Stimulated activated CD8-positive, alpha-beta memory T cell treated with anti-CD3 and anti-CD28 coated beads, Interleukin-4, amount 100 ng/mL, for 4 hours (primary cell): ENCODE measurements around the gene POLD2.
"Not testable (repeated sequence)": the region's sequence is repeated elsewhere in the genome, so short reads cannot be mapped to it uniquely, and the experiment has no call there.

Experiments
- DNase-seq, 2 donors: peaks; one replicate each; pipeline ENCODE4 v3.0.0-alpha.2; 2020; ENCODE audit warnings: low read depth in 2 of 2, low spot score in 1 of 2

The POLD2 gene

DNA sequence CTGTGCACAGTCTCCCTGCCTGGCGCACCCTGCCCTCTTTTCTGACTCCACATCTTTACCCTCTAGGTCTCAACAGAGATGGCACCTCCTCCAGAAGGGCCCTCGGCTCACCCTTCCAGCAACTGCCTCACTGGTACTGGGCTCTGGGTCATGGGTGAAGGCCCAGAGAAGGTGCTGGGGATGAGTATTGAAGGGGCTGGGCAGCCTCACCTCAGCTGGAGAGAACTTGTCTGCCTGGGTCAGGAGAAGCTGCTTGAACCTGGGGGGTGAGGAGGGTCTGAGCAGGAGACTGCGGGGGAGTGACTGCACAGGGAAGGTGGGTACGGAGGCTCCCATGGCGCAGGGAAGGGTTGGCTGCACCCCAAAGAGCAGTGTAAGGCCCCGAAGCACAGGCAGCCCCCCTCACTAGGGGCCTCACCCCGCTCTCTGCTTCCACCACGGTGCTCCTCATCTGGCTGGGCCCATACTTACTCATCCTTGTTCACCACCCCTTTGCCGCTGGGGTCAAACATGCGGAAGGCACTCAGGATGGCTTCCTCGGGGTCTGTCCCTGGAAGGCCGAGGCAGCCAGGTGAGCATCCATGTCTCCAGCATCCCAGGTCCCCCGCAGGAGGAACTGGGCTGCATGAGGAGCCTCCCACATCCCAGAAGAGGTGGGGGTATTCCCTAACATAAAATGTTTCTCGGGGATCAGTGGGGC is 16.1 kb upstream of the POLD2 start:
- DNase-seq = no peak

DNA sequence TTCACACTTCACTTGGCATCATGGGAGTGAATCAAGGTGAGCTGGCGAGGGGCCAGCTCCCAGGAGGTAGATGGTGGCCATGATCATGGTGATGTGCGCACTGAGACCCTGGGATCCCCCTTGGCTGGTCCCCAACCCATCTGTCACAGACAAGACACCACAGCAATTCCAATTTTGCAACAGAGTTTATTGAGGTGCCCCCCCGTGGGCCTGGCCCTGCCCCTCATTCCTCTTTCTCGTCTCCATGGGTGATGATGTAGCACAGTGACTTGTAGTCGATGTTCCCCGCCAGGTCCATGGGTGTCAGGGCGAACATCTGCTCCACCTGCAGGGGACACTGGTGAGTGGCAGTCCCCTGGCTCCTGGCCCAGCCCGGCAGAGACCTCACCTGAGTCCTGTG is 15.3 kb upstream of the POLD2 start:
- DNase-seq = no peak

DNA sequence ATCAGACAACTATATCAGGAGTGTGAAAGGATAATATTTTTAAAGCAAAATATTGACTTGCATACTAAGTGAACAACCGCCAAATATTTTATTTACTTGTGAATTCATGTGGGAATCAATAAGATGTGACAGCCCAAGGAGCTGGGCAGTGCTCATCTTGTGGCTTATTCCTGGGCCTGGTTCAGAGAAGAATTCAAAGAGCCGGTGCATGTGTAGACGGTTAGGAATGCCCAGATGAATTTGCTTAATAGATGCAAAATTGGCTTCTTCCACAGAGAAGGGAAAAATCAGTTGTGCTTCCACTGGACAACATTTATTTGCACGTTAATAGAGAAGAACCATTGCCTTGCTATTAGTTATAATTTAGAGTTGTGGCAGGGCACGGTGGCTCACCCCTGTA is 13.4 kb upstream of the POLD2 start:
- DNase-seq = no peak

DNA sequence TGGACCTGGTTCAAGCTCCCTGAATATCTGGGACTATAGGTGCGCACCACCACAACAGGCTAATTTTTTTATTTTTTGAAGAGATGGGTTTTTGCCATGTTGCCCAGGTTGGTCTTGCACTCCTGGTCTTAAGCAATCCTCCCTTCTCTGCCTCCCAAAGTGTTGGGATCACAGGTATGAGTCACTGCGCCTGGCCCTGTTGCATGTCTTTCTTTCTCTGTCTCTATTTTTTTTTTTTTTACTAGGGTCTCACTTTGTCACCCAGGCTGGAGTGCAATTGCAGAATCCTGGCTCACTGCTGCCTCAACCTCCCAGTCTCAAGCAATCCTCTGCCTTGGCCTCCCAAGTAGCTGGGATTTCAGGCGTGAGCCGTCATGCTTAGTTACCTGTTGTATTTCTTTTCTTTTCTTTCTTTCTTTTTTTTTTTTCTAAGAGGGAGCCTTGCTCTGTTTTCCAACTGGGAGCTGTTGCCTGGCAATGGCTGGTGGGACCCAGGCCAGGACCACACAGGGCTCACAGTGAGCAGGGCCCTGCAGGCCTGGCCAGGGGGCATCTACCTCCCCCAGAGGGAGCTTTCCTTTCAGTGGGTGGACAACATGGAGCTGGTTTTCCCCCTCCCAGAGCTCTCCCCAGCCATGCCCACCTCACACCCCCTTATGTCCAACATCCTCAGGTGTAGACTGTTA is 11.7 kb upstream of the POLD2 start:
- no peak for DNase-seq

DNA sequence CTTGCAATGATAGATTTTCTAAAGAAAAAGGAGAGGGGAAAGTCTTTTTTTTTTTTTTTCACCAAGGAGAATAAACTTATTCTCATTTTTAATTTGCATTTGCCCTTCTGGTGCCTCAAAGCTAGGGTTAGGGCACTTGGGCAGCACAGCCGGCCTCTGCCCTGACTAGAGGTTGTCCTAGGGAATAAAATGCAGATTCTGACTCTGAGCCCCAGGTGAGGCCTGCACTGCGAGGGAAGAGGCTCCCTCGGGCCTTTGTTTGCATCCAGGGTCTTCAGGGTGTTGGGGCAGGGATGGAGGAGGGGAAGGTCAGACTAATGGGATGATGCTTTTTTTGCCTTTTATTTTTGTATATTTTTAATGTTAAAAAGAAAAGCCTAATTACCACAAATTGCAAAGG is 9.9 kb upstream of the POLD2 start:
- no peak for DNase-seq

DNA sequence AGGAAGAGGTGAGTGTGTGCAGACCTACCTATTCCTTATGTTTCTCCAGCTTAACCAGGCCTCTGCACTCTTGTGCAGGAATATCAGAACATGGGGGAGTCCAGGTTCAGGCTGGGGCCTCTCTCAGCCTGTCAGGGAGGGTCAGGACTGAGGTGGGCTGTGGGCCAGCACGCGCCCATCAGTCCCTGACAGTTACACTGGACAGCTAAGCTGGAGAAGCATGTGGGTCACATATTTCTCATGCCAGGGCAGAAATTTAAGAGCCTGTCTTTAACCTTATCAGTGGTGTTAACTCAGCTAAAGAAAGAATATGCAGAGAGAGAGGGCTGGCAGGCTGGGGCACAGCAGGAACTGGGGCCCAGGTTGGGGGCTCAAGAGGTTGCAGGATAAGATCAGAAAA is 8.7 kb upstream of the POLD2 start:
- no peak for DNase-seq

DNA sequence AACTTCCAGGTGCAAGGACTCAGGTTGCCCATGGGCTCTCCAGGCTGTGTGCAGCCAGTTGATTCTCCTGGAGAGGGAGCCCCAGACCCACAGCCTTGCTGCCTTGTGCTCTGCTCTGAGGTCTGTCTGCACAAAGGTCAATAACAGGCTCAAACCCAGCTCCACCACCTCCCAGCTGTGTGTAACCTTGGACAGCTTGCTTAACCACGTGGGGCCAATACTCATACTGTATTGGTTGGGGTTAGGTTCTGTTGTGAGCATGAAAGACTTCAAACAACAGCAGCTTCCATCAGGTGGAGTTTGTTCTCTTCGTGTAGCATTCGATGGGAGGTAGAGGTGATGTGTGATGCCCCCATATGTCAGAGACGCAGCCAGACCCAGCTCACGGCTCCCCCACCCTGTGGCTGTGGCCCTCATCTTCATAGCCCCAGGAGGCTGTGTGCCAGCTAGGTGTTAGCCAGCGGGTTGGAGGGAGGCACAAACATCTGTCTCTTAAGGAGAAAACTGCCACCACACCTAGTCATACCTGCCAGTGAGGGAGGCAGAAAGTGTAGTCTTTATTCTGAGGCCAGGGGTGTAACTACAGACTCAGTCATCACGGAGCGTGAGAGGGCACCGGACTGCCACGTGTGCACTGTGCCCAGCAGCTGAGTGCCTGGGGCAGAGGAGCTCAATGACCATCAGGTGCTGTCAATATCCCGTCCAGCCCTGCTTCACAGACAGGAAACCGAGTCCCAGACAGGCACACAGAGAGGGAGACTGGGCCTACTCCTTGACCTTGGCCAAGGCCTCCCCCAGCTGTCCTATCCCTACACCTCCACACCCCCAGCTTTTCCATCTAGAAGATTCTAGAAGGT is 8.1 kb upstream of the POLD2 start:
- DNase-seq = no peak

DNA sequence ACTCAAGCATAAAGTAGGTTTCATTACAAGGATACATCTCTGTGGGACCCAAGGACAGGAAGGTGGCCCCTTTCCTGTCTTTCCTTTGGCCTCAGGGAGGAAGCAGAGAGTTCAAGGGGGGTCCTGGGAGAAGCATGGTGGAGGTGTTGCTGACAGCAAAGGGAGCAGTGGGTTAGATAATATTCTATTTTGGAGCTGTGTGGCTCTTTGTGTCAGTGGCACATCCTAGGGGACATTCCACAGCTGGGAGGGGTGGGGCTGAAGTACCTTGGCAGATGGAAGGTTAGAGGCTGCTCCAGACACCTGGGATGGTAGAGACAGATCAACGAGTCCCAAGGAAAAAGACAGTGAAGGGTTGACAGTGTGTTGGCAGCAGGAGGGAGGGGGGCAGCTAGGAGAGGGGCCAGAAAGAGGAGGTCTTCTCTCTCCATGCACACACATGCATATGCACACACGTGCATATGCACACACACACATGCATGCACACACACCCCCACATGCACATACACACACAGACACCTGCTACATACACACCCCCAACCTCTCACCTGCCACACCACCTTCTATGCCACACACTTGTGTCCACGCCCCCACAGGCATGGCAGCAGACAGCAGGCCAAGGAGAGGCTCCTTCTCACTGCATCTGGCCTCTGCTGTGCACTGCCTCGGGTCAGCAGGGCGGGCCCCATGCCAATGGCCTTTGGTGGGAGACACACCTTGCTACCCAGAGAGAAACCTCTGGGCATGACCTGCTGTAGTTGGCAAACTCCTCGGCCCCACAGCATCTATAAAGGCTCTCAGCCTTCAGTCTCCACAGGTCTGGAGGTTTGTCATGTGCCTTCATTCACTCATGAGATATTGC is 5.6 kb upstream of the POLD2 start:
- DNase-seq = no peak

DNA sequence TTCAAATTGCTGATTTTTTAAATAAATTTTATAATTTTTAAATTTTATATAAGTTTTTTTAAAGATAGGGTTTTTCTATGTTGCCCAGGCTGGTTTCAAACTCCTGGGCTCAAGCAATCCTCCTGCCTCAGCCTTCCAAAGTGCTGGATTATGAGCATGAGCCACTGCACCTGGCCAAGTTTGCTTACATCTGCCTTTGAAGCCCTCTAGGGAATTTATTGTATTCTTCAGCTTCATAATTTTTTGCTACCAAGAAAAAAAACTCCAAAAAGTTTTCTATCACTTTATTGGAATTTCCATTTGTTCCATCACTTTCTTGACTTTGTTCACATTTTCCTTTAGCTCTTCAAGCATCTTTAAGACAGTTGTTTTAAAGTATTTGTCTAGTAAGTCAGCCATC is 3.8 kb upstream of the POLD2 start:
- no peak for DNase-seq

DNA sequence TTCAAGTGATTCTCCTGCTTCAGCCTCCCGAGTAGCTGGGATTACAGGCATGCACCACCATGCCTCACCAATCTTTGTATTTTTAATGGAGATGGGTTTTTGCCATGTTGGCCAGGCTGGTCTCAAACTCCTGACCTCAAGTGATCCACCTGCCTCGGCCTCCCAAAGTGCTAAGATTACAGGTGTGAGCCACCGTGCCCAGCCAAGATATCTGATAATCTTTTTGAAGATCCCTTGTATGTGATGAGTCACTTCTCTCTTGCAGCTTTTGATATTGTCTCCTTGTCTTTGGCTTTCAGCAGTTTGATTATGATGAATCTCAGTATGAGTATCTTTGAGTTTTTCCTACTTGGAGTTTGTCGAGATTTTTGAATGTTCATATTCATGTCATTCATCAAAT is 3.2 kb upstream of the POLD2 start:
- DNase-seq = not testable (repeated sequence)

DNA sequence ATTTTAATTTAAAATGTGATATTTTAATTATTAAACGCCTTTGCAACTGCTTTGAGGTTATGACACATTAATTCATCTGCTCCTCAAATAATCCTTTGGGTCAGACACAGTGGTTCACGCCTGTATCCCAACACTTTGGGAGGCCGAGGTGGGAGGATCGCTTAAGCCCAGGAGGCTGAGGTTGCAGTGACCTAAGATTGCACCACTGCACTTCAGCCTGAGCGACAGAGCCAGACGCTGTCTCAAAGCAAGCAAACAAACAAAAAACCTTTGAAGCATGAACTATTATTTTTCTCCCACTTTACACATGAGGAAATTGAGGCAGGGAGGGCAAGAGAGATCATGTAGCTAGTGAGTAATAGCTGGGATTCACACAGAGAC is 1.5 kb upstream of the POLD2 start:
- DNase-seq = no peak

DNA sequence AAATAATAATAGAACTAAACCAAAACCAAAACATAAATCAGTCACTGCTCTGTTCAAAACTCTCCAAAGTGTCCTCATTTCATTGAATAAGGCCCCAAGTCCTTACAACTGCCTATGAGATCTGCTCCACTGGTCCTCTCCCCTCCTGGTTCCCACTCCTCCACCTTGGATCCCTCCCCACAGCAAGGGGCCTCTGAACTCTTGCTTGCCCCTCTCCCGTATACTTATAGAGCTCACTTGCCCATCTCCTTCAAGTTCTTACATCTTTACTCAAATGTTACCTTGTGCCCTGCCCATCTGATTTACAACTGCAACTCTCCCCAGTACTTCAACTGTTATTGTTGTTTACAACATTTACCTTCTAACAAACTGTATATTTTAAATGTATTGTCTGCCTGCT is 819 bp downstream of the POLD2 start:
- no peak for DNase-seq

DNA sequence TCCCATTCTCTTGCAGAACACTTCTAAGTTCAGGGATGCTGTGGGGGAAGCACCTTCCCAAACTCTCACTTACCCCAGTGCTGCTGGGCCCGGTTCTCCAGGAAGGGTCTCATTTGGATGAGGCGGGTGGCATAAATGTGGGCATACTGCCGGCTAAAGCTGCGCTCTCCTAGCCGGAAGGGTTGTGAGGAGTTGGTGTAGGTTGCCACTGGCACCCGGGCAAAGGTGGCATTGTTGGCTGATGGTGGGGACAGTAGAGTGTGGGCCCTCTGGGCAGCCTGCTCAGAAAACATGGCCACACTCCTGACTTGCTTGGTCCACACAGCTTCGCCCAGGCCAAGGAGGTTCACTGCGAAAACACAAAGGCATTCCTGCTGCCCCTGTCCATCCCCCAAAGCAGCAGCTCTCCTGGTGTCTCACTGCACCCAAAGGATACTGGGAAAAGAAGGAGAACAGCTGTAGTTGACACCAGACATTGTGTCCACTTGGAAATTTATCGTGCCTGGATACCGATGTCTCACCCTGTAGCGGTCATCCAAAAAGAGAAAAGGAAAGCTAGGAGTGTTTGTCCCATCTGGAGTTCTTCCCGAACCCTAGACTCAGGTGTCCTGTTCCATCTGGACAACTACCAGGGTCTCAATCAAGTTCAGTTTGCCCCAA is 1.5 kb downstream of the POLD2 start:
- no peak for DNase-seq

DNA sequence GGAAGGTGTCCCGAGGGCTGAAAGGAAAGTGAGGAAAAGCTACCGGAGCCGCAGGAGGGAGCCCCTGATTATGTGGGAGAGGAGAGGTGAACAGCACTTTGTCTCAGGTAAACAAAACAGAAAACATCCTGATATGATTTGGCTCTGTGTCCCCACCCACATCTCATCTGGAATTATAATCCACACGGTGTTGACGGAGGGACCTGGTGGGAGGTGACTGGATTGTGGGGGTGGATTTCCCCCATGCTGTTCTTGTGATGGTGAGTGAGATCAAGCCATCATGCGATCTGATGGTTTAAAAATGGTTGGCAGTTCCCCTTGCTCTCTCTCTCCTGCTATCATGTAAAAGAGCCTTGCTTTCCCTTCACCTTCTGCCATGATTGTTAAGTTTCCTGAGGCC is 3.0 kb downstream of the POLD2 start:
- DNase-seq = no peak

DNA sequence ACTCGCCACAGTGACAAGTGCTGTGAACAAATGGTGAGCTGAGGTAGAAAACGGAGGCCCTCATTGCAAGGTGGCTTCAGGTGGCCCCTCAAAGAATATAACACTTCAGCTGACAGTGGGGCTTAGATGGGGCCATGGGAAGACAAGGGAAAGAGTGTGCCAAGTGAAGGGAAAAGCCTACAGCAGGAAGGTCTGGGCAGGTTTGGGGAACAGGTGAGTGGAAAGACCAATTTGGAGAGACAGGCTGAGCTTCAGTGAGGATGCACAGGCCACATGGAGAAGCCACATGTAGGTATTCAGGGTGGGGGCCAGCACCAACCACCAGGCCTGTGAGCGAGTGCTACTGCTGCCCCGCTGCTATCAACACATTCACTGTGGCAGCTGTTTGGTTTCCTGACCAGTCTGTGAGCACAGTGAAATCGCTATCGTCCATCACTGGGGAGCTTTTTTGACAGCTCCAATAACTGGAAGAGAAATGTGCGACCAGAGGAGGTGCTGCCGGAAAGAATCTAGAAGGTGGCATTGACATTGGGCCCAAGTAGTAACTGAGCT is 3.4 kb downstream of the POLD2 start:
- DNase-seq = no peak

DNA sequence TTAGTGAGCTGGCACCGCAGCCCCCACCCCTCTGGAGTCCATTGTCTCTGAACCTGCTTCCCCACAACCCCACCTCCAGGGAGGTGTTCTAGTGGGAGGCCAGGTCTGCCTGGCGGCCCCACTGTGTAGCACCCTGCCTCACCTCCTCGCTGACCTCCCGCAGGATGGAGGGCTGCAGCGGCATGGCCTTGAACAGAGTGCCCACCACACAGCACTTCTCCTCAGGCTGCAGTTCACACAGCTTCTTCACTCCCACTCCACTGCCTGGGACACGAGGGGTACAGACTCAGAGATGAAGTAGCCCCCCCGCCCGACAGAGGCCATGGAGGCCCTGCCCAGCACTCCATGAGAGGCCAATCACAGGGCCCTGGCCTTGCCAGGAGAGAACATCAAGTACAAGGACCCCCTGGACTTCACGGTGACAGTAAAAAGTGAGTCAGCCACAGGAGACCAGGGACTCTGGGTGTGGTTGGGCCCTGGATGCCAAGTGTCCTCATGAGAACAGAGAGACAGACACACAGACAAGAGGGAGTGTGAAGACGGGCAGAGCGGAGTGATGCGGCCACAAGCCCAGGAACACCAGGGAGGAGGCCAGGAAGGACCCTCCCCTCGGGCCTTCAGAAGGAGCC is 5.4 kb downstream of the POLD2 start:
- no peak for DNase-seq

DNA sequence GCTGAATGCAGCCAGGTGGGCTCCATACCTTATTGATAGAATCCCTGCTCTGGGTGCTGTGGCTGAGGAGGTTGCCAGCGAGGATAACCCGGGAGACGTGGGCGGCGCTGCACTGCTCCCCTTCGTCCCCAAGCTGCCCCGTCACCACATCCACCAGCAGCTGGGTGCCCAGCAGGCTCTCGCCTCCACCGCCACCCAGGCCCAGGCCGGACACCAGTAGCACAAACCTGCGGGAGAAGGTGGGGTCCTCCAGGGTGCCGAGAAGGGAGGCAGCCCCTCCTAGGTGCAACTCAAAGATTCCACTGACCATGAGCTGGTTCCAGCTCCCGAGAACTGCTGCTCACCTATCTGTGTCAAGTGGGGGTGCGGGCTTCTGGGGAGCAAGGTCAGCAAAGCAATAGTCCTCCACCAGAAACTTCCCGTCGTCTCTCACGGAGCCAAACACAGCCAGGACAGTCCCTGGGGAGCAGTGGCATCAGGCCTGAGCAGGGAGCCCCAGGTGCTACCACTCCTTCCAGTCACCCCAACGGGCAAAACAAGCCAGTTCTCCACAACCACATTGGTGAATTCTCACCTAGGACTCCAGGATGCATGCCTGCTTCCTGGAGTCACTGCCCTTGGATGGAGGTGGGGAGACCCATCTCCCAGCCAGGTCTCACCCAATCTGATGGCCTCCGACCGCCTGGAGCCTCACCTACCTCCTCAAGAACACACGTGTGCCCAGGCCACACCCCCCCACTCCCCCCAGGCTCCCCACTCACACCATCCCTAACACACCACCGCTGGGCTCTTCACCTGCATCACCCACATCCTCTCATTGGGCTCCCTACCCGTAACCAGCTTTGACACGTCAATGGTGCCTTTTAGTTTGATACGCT is 6.3 kb downstream of the POLD2 start:
- no peak for DNase-seq

DNA sequence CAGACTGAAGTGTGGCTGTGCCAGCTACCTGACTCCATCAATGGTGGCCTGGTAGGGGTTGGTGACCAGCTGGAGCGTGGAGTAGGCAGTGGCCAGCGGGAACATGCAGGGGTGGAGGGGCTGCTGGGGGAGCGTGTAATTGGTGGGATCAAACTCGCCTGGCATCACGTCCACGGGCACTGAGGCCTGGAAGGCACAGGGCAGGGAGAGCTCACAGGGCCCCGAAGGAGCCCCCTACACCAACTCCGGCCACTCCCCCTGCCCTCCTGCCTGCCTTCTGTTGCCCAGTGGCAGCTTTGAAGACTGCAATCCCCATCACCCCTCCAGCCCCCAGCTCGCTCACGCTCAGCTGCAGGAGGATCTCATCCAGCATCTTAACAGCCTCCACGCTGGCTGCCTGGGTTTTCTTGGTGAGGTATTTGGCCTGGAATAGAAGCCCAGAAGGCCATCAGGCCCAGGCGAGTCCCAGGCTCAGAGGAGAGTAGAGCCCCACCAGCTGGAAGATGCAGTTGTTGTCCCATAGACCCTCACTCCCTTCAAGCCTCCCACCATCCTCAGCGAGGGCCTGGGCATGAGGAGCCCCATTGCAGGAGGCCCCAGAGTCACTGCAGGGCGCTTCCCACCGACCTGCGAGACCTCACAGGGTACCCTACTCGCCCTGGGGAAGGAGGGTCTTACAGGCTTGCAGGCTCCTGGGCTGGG is 7.1 kb downstream of the POLD2 start:
- DNase-seq = no peak
